HEK293T (cell line): Measurements from ENCODE around the gene ANO4.

Experiments
- ARNT ChIP-seq: fragments of 450-650 bp; IDR thresholded peaks from 2 replicates; pipeline ENCODE4 v1.6.1; 2017; ENCODE audit warnings: mild to moderate bottlenecking
- ELF4 ChIP-seq: fragments of 450-650 bp; IDR thresholded peaks from 2 replicates; pipeline ENCODE4 v1.6.1; 2017; ENCODE audit warnings: antibody characterized with exemption
- FOXK2 ChIP-seq: fragments of 450-650 bp; IDR thresholded peaks from 2 replicates; pipeline ENCODE4 v1.6.1; 2016; ENCODE audit warnings: mild to moderate bottlenecking
- FOXM1 ChIP-seq: fragments of 450-650 bp; IDR thresholded peaks from 2 replicates; pipeline ENCODE4 v1.6.1; 2017; ENCODE audit warnings: mild to moderate bottlenecking, borderline replicate concordance
- LEF1 ChIP-seq: fragments of 450-650 bp; IDR thresholded peaks from 2 replicates; pipeline ENCODE4 v1.6.1; 2017; ENCODE audit warnings: mild to moderate bottlenecking, borderline replicate concordance
- SP1 ChIP-seq: fragments of 450-650 bp; IDR thresholded peaks from 2 replicates; pipeline ENCODE4 v1.6.1; 2017
- SUZ12 ChIP-seq: fragments of 450-650 bp; IDR thresholded peaks from 2 replicates; pipeline ENCODE4 v1.6.1; 2016; ENCODE audit warnings: mild to moderate bottlenecking
- TF ChIP-seq, protein P1 (sequence below): fragments of 450-650 bp; IDR thresholded peaks from 2 replicates; pipeline ENCODE4 v1.6.1; 2016

DNA sequence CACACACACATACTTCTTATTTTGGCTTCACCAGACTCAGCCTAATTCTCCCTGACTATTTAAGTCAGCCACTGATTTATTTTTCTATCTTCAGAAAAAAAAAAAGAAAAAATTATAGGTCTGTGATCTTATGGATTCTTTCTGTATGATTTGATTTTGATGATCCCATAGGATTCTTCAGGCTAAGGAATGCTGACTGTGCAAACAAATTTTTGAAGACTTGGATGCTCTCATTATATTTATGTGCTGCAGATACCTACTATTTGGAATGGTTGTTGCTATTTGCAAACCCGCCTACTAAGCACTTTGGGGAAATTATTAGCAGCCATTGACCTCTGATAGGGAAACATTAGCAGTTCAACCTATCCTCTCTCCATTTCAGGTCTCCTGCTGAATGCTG, 4.0 kb upstream of the ANO4 start:
- TF ChIP-seq SP1 = no peak
- no peak for TF ChIP-seq FOXK2
- no peak for TF ChIP-seq ARNT
- TF ChIP-seq SUZ12 = no peak
- TF ChIP-seq FOXM1 = no peak
- TF ChIP-seq LEF1 = no peak
- TF ChIP-seq ELF4 = no peak
- TF ChIP-seq, protein P1, sequence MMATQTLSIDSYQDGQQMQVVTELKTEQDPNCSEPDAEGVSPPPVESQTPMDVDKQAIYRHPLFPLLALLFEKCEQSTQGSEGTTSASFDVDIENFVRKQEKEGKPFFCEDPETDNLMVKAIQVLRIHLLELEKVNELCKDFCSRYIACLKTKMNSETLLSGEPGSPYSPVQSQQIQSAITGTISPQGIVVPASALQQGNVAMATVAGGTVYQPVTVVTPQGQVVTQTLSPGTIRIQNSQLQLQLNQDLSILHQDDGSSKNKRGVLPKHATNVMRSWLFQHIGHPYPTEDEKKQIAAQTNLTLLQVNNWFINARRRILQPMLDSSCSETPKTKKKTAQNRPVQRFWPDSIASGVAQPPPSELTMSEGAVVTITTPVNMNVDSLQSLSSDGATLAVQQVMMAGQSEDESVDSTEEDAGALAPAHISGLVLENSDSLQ = no peak
